ENCODE measurements around the gene AFF2.

DNA sequence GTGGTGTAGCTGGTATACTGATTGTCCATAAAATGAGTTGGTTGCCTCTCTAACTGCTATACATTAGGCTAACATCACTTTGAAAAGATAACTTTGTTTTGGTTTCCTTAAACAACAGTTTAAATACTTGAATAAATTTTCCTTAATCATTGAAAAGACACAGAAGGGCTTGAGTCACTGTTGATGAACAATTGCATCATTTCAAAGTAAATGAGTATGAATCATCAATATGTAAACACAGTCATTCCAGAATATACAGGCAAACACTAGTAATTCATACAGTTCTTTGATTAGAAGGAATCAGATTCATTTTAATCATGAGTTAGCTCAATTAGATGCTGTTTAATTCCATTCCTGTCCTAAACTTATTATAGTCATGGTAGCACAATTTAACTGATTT, 160.6 kb downstream of the AFF2 start:
- TF ChIP-seq, protein P1, sequence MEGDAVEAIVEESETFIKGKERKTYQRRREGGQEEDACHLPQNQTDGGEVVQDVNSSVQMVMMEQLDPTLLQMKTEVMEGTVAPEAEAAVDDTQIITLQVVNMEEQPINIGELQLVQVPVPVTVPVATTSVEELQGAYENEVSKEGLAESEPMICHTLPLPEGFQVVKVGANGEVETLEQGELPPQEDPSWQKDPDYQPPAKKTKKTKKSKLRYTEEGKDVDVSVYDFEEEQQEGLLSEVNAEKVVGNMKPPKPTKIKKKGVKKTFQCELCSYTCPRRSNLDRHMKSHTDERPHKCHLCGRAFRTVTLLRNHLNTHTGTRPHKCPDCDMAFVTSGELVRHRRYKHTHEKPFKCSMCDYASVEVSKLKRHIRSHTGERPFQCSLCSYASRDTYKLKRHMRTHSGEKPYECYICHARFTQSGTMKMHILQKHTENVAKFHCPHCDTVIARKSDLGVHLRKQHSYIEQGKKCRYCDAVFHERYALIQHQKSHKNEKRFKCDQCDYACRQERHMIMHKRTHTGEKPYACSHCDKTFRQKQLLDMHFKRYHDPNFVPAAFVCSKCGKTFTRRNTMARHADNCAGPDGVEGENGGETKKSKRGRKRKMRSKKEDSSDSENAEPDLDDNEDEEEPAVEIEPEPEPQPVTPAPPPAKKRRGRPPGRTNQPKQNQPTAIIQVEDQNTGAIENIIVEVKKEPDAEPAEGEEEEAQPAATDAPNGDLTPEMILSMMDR (IDR thresholded peaks at IDR 0.05): no peak
- TF ChIP-seq POLR2A (IDR thresholded peaks at IDR 0.05): no peak

Data from uterus (tissue), 2 donors.